NB4 (cell line): ENCODE data around the gene MICAL3.

Experiments
- DNase-seq: peaks from one replicate; pipeline ENCODE4 v3.0.0; 2010; ENCODE audit warnings: low read depth
- H3K4me3 ChIP-seq: one replicate; pipeline ENCODE4 v1.5.1; 2011; ENCODE audit warnings: mild to moderate bottlenecking, low read depth, low read length, moderate library complexity
- CTCF ChIP-seq: IDR thresholded peaks from one replicate; pipeline ENCODE4 v1.5.1; 2012; ENCODE audit warnings: low read depth, low read length
- MAX ChIP-seq: IDR thresholded peaks from 2 replicates; pipeline ENCODE4 v1.6.1; 2011; ENCODE audit warnings: low read depth, low read length
- MYC ChIP-seq: IDR thresholded peaks from 2 replicates; pipeline ENCODE4 v1.6.1; 2011; ENCODE audit warnings: low read depth, low read length
- POLR2A ChIP-seq: IDR thresholded peaks from 2 replicates; pipeline ENCODE4 v1.6.1; 2011; ENCODE audit warnings: mild to moderate bottlenecking; ENCODE audit not compliant: insufficient read length; ENCODE audit errors: extremely low read depth

Gene MICAL3

GRCh38 chr22:17867160-17867785 is 157.1 kb downstream of the MICAL3 start:
- peak; percentile 44 for DNase-seq
- no peak overlapping the region for H3K4me3 ChIP-seq

GRCh38 chr22:17866621-17867020 is 157.7 kb downstream of the MICAL3 start:
- TF ChIP-seq CTCF (no peak), MYC (no peak), MAX (no peak), POLR2A (no peak)
- DNase-seq: no peak
- no peak overlapping the region for H3K4me3 ChIP-seq

More at GRCh38 chr22:17867160-17867785, 157.1 kb downstream of the MICAL3 start:
- TF ChIP-seq MYC (no peak), CTCF (no peak), POLR2A (no peak), MAX (no peak)

- no peak for DNase-seq
- no peak overlapping the region for H3K4me3 ChIP-seq
- TF ChIP-seq MYC (no peak), MAX (no peak), POLR2A (no peak), CTCF (no peak)
Measured at GRCh38 chr22:17866127-17866526, 158.2 kb downstream of the MICAL3 start.

- DNase-seq: no peak
- H3K4me3 ChIP-seq: no peak overlapping the region
- TF ChIP-seq MAX (no peak), MYC (no peak)
Measured at GRCh38 chr22:17865183-17866055, 158.9 kb downstream of the MICAL3 start.

GRCh38 chr22:17864398-17865182 is 159.8 kb downstream of the MICAL3 start:
- DNase-seq: no peak
- no peak overlapping the region for H3K4me3 ChIP-seq
- no peak for TF ChIP-seq MAX
- TF ChIP-seq CTCF: no peak
- TF ChIP-seq POLR2A: no peak
- TF ChIP-seq MYC: no peak
